HG03342 (cell line): Measurements from ENCODE around the gene CDC16.
"Not testable (repeated sequence)": the region's sequence is repeated elsewhere in the genome, so short reads cannot be mapped to it uniquely, and the experiment has no call there.

Experiments used
- ATAC-seq: cut with Tn5 transposase; IDR thresholded peaks from one replicate; pipeline ENCODE4 v1.9.1; 2021; ENCODE audit warnings: mild to moderate bottlenecking, moderate library complexity; ENCODE audit not compliant: unreplicated experiment

Gene CDC16

DNA sequence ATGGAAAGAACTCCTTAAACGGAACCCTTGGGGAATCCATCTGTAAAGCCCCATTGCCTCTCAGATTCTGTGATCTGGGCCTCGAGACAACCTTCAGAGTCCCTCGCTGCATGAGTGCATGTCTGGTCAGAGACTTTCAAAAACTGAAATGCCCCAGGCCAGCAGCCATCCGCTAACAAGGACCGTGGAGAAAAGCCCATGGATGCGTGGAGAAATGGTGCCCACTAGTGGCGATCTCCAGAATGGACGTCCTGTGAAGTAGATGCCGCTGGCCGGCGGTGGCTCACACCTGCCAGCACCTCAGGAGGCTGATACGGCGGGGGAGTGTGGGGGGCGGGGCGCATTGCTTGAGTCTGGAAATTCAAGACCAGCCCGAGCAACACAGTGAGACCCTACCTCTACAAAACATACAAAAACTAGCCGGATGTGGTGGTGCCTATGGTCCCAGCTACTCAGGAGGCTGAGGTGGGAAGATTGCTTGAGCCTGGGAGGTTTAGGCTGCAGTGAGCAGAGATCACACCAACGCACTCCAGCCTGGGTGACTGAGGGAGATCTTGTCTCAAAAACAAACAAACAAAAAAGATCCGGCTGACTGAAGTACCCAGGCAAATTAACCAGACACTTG, 7.9 kb upstream of the CDC16 start:
- peak; percentile 73 for ATAC-seq

DNA sequence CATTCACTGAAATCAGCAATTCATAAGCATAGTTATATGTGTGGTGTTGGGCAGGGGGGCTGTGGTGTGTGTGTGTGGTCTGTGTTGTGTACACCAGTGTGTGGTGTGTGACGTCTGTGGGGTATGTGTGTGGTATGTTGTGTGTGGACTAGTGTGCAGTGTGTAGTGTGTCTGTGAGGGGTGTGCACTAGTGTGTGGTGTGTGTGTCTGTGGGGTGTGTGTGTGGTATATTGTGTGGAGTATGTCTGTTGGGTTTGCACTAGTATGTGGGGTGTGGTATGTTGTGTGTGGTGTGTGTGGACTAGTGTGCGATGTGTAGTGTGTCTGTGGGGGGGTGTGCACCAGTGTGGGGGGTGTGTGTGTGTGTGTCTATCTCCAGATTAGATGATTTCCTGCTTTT, 7.2 kb upstream of the CDC16 start:
- no peak for ATAC-seq

DNA sequence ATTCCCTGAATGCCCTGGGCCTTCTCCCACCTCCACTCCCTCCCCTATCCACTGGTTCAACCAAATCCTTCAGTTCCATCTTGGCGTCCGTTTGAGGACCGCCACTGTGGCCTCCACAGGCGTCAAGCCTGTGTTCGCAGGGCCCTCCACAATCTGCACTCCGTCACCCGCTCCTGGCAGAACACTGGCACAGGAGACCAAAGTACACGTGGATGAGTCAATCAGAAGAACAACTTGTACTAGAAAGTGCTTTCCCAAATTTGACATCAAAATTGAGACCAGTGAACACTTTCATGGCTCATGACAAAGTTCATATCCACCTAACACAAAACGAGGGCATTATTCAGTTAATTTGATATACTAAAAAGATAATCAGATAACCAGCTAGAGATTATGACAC, 6.5 kb upstream of the CDC16 start:
- no peak for ATAC-seq

DNA sequence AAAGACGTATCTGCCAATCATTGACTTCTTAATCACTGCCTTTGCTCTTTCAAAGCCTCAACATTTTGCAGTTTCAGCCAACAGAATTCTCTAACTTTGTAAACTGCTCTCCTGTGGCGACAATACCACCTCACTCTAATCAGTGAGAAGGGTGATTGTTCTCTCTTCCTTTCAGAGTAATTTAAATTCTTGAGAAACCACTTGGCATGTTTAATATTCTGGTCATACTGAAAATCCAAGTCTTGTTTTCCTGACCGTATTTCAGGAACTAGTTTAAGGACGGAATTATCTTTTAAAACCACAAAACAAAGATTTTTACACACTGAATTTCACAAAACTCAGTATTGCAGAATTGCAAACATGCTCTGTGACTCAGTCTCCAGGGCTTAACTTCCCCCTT, 5.2 kb upstream of the CDC16 start:
- ATAC-seq = no peak

DNA sequence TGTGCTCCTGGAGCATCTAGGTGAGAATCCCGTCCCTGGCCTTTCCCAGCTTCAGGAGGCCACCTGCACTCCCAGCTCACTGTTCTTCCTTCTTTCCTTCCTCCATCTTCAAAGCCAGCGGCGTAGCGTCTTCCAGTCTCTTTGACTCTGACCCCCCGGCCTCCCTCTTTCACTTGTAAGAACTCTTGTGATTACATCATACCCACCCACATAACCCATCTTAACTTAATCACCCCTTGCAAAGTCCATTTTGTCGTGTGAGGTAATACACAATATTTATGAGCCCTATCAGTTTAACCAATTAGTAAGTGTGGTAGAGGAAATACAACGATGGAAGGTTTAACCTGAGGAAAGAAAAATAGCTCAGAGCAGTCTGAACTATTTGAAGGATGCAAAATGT, 4.6 kb upstream of the CDC16 start:
- ATAC-seq = no peak

- no peak for ATAC-seq
Observed at GRCh38 chr13:114230575-114230974, 4.1 kb upstream of the CDC16 start.

DNA sequence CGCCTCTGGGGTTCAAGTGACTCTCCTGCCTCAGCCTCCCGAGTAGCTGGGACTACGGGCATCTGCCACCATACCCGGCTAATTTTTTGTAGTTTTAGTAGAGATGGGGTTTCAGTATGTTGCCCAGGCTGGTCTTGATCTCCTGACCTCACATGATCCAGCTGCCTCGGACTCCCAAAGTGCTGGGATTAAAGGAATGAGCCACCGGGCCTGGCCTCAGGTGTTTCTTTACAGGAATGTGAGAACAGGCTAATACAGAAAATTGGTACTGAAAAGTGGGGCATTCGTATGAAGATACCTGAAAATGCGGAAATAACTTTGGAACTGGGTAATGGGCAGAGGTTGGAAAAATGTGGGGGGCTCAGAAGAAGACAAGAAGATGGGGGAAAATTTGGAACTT, 2.8 kb upstream of the CDC16 start:
- no peak for ATAC-seq

GRCh38 chr13:114234266-114234644, 442 bp upstream of the CDC16 start:
- ATAC-seq = no peak

DNA sequence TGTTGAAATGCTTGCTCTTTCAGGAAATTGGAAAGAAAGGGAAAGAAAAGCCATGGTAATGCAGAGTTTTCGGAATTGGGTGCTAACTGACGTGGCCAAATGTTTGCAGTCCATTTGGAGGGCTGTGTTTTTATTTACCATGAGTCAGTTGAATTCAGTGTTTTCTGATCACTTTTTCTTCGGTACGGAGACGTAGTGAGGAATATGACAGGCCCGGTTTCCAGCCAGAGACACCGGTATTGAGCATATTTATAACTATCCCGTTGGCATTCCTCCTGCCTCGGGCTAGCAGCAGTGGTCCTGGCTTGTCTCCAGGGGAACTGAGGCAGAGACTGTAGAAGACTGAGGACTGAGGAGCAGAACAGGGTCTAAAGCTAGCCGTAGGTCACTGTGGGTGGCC, 1.0 kb downstream of the CDC16 start:
- no peak for ATAC-seq

- ATAC-seq = no peak
Observed at GRCh38 chr13:114236227-114236626, 1.5 kb downstream of the CDC16 start.

GRCh38 chr13:114237415-114238112, 2.9 kb downstream of the CDC16 start:
- ATAC-seq = no peak

GRCh38 chr13:114241918-114242317, 7.2 kb downstream of the CDC16 start:
- ATAC-seq = no peak

- no peak for ATAC-seq
Observed at GRCh38 chr13:114243971-114244370, 9.3 kb downstream of the CDC16 start.

GRCh38 chr13:114244637-114245036, 9.9 kb downstream of the CDC16 start:
- ATAC-seq = no peak

GRCh38 chr13:114248011-114248410, 13.3 kb downstream of the CDC16 start:
- no peak for ATAC-seq

GRCh38 chr13:114249077-114249476, 14.4 kb downstream of the CDC16 start:
- ATAC-seq = no peak

DNA sequence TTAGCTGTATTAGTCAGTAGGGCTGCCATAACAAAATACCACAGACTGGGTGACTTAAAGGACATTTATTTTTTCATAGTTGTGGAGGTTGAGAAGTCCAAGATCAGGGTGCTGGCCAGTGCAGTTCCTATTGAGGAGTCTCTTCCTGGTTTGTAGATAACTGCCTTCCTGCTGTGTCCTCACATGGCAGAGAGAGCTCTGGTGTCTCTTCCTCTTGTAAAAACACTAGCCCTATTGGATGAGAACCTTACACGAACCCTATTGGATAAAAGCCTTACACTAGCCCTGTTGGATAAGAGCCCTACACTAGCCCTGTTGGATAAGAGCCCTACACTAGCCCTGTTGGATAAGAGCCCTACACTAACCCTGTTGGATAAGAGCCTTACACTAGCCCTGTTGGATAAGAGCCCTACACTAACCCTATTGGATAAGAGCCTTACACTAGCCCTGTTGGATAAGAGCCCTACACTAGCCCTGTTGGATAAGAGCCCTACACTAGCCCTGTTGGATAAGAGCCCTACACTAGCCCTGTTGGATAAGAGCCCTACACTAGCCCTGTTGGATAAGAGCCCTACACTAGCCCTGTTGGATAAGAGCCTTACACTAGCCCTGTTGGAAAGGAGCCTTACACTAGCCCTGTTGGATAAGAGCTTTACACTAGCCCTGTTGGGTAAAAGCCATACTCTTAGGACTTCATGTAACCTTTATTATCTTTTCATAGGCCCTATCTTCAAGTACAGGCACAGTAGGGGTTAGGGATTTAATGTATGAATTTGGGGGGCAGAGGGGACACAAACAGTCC, 17.1 kb downstream of the CDC16 start:
- ATAC-seq = not testable (repeated sequence)

- ATAC-seq = no peak
Observed at GRCh38 chr13:114256547-114256946, 21.9 kb downstream of the CDC16 start.

DNA sequence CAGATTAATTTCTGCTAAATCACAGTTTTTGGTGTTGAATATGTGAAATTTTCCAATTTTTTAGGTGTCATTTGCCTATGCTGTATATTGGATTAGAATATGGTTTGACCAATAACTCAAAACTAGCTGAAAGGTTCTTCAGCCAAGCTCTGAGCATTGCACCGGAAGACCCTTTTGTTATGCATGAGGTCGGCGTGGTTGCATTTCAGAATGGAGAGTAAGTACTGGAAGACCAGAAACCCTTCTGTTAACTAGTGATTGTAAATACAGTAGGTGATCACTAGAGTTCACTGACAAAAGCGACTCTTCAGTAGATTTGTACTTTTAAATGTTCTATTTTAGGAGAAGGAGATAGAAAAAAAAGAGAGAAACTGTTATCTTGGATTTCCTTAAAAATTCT, 22.3 kb downstream of the CDC16 start:
- ATAC-seq = no peak

GRCh38 chr13:114258589-114258988, 23.9 kb downstream of the CDC16 start:
- no peak for ATAC-seq

DNA sequence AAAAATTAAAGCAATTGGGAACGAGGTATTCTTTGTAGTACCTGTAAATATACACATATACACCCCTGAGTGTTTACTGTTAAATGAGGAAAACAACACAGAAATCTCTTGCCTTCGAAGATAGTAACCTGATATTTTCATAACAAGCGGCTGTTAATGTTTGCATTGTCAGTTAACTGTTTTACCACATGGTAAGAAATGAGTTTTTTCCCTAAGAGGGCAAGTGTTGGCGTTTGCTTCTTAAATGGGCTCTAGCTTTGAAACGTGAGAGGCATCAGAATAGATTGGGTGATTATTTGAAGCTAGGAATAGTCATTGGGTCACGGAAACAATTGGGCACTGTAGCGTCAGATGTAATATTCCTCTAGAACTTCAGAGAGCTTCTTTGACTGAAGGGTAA, 24.7 kb downstream of the CDC16 start:
- ATAC-seq = no peak

DNA sequence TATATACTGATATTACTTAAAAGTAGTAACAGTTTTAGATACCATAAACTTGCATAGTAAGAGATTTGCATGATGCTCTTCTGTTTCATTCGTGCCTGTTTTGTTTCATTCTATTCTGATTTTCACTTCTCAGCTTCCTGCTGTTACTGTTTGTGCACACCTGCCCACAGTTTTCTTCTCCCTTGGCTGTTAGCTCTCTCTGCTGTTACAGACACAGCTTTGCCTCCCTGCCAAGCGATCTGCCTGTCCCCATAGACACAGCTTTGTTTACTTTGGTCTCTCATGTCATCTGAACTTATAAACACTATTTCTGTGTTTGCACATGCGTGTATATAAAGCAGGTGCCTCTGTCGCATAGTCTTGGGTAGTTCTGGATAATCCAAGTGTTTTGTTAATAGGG, 25.3 kb downstream of the CDC16 start:
- no peak for ATAC-seq
